ENCODE measurements around the gene ONECUT2. TPM values are rescaled to one million over a fixed set of nuclear protein-coding genes. Genes with fewer than 3 reads are reported as not detected.
"Not testable (repeated sequence)": the region's sequence is repeated elsewhere in the genome, so short reads cannot be mapped to it uniquely, and the experiment has no call there.

Gene ONECUT2
- total RNA-seq, result not detected

DNA sequence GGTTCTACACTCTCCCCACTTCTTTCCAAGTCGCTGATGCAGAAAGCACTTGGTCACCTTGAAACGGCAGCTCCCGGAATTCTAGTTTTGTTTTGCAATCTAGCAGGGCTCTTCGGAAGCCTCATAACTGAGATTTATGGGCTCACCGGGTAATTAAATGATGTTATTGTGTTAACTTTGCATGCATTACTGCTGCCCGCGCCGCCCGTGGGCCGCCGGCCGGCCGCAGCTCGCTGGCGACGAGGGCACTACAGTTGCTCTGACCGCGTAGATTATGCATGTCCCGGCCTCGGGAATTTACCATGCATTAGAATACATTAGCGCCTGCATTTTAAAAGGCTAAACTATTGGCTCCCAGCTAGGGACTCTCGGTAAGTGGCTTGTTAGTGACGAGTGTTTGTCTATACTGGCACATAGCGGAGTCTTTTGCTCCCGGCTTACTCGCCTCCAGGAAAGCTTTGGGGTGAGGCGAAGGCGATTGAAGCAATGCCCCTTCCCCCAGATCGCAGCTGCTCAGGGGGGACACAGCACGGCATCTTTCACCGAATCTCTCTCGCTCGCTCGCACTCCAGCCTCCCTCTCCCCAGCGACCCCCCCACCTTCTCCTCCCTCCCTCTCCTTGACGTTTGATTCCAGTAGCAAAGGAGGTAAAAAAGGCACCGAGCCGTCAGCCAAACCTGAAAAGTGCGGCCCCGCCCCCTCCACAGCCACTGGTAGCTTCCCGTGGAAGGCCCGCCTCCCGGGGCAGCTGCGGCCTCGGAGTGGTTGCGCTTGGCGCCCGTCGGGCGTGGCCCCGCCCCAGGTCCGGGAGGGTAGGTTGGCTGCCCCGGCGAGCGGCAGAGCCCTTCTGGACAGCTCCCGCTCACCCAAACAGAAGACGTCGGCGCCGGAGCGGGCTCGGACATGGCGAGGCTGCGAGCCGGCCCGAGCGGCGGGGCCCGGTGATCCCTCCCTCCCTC lies at the start of gene ONECUT2:
TSS of gene ONECUT2 (plus strand) at position 839 of the 959 bp plus-strand sequence. CDS start 343 bp downstream, outside the sequence.
- Histone ChIP-seq H3K4me3 (ENCODE audit: low read length) (no peak within 1 kb of the TSS), H3K27me3 (ENCODE audit: insufficient read depth, low read length) (peaks cover 93% of the 10 kb centered on the region), H3K4me1 (ENCODE audit: insufficient read depth, low read length) (peaks cover 34% of the 10 kb centered on the region), H3K9me3 (ENCODE audit: low read depth, low read length) (no peaks in the 10 kb centered on the region)

GRCh38 chr18:57389271-57389670 lies 45.9 kb upstream of the ONECUT2 start:
- Histone ChIP-seq H3K4me1 (ENCODE audit: insufficient read depth, low read length) (no peaks in the 10 kb centered on the region), H3K27me3 (ENCODE audit: insufficient read depth, low read length) (no peaks in the 10 kb centered on the region), H3K4me3 (ENCODE audit: low read length) (no peak overlapping the region), H3K9me3 (ENCODE audit: low read depth, low read length) (no peaks in the 10 kb centered on the region)

DNA sequence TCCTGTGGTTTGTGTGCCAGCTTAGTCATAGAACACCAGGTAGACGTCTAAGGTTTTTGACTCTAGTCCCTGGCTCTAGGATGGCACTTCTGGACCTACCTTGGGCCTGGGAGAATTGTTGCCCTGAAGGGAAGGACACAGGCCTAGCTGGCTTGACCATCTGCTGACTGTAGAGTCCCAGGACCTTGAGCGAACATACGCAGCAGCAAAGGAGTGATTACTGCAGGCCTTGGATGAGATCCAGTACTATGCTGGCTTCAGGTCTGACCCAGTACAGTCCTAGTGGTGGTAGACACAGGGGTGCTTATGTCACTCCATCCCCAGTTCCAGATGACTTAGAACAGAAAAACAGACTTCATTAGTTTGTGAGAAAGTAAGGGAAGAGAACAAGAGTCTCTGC lies 45.1 kb upstream of the ONECUT2 start:
- H3K4me1 ChIP-seq (ENCODE audit: insufficient read depth, low read length), result no peaks in the 10 kb centered on the region
- no peaks in the 10 kb centered on the region for H3K27me3 ChIP-seq (ENCODE audit: insufficient read depth, low read length)
- peaks cover 3% of the 10 kb centered on the region for H3K9me3 ChIP-seq (ENCODE audit: low read depth, low read length)
- no peak overlapping the region for H3K4me3 ChIP-seq (ENCODE audit: low read length)

DNA sequence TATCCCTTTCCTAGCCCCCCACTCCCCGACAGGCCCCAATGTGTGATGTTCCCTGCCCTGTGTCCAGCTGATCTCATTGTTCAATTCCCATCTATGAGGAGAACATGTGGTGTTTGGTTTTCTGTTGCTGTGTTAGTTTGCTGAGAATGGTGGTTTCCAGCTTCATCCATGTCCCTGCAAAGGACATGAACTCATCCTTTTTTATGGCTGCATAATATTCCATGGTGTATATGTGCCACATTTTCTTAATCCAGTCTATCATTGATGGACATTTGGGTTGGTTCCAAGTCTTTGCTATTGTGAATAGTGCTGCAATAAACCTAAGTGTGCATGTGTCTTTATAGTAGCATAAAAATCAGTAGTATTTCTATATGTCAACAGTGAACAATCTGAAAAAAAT lies 40.4 kb upstream of the ONECUT2 start:
- H3K4me1 ChIP-seq (ENCODE audit: insufficient read depth, low read length); H3K9me3 ChIP-seq (ENCODE audit: low read depth, low read length); H3K4me3 ChIP-seq (ENCODE audit: low read length); H3K27me3 ChIP-seq (ENCODE audit: insufficient read depth, low read length): not testable (repeated sequence)

DNA sequence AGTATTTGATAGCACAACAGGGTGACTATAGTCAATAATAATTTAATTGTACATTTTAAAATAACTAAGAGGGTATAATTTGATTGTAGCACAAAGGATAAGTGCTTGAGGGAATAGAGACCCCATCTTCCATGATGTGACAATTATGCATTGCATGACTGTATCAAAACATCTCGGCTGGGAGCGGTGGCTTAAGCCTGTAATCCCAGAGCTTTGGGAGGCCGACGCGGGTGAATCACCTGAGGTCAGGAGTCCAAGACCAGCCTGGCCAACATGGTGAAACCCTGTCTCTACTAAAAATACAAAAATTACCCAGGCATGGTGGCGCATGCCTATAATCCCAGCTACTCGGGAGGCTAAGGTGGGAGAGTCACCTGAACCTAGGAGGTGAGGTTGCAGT lies 38.3 kb upstream of the ONECUT2 start:
- not testable (repeated sequence) for H3K27me3 ChIP-seq (ENCODE audit: insufficient read depth, low read length); H3K9me3 ChIP-seq (ENCODE audit: low read depth, low read length); H3K4me3 ChIP-seq (ENCODE audit: low read length); H3K4me1 ChIP-seq (ENCODE audit: insufficient read depth, low read length)

DNA sequence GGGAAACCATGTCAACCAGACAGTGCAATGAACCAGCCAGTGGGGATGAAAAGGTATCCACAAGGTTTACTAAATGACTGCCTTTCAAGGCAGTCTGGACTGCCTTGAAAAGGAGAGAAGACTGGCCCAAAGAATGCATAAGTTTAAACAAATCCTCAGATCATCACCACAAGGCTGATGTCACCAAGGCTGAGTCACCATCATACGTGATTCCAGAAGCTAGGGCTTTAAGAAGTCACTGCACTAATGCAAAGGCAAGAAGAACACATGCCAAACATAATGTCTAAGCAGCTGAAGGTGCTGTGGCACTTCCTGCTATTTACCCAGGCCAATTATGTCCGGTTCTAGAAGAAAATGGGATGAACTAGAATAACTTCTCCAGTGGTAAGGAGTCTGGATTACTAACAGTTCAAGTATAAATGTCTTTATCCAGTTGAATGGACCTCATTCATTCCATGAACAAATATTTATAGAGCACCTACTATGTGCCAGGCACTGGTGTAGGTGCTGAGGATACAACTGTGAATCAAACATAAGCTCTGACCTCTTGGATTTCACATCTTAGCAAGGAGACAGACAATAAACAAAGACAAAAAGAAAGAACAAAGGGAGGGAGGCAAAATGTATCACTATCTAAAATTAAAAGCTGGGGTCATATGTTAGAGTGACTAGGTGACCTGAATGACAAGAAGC lies 37.6 kb upstream of the ONECUT2 start:
- Histone ChIP-seq H3K4me1 (ENCODE audit: insufficient read depth, low read length) (no peaks in the 10 kb centered on the region), H3K27me3 (ENCODE audit: insufficient read depth, low read length) (peaks cover 6% of the 10 kb centered on the region), H3K4me3 (ENCODE audit: low read length) (no peak overlapping the region), H3K9me3 (ENCODE audit: low read depth, low read length) (peaks cover 5% of the 10 kb centered on the region)

GRCh38 chr18:57404345-57404744 lies 30.8 kb upstream of the ONECUT2 start:
- Histone ChIP-seq H3K4me1 (ENCODE audit: insufficient read depth, low read length) (no peaks in the 10 kb centered on the region), H3K27me3 (ENCODE audit: insufficient read depth, low read length) (peaks cover 7% of the 10 kb centered on the region), H3K4me3 (ENCODE audit: low read length) (no peak overlapping the region), H3K9me3 (ENCODE audit: low read depth, low read length) (no peaks in the 10 kb centered on the region)

GRCh38 chr18:57409650-57410049 lies 25.5 kb upstream of the ONECUT2 start:
- peaks cover 5% of the 10 kb centered on the region for H3K27me3 ChIP-seq (ENCODE audit: insufficient read depth, low read length)
- no peaks in the 10 kb centered on the region for H3K4me1 ChIP-seq (ENCODE audit: insufficient read depth, low read length)
- no peak overlapping the region for H3K4me3 ChIP-seq (ENCODE audit: low read length)
- H3K9me3 ChIP-seq (ENCODE audit: low read depth, low read length), result no peaks in the 10 kb centered on the region

GRCh38 chr18:57410749-57411148 lies 24.4 kb upstream of the ONECUT2 start:
- H3K4me3 ChIP-seq (ENCODE audit: low read length), result no peak overlapping the region
- H3K9me3 ChIP-seq (ENCODE audit: low read depth, low read length), result no peaks in the 10 kb centered on the region
- H3K27me3 ChIP-seq (ENCODE audit: insufficient read depth, low read length), result peaks cover 3% of the 10 kb centered on the region
- no peaks in the 10 kb centered on the region for H3K4me1 ChIP-seq (ENCODE audit: insufficient read depth, low read length)

DNA sequence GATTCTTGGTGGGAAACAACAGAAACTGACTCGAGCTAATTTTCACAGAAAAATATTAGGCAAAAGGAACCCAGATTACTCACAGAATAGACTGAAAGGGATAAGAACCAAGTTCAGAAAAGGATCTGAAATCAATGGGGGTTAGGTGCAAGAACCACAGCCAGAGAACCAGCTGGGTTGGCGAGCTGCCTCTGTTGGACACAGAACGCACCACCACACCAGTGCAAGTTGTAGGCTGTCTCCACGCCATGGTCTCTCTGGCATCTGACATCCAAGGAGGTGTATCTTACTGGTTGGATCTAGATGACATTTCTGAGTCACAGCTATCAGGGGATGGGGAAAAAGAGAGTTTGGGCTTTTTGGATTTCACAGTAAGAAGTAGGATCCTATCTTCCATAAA lies 18.6 kb upstream of the ONECUT2 start:
- no peak overlapping the region for H3K4me3 ChIP-seq (ENCODE audit: low read length)

DNA sequence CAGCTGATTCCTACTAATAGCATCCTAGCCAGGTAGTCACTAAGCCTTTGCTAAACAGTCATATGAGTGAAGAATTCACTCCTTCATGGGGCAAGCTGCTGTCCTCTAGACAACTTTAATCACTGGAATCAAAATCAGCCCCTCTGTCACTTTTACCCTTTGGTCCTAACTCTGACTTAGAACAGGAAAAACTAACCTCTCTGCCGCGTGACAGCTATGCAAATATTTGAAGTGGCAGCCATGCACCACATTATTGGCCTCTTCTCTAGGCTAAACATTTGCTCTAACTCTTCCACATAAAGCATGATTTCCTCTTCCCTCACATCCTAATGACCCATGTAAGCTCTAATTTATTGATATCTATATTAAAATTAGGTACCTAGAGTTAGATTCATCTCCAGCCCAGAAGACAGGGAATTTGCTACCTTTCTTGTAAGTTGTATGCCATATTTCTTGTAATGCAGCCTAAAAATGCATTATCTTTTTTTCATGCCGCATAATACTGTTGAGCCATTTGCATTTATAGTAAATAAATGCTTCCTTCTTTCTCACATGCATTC lies 12.8 kb upstream of the ONECUT2 start:
- Histone ChIP-seq H3K9me3 (ENCODE audit: low read depth, low read length) (no peaks in the 10 kb centered on the region), H3K4me3 (ENCODE audit: low read length) (no peak overlapping the region), H3K4me1 (ENCODE audit: insufficient read depth, low read length) (peaks cover 2% of the 10 kb centered on the region), H3K27me3 (ENCODE audit: insufficient read depth, low read length) (peaks cover 63% of the 10 kb centered on the region)

More for the DNA sequence above, 18.6 kb upstream of the ONECUT2 start:
- Histone ChIP-seq H3K9me3 (ENCODE audit: low read depth, low read length) (no peaks in the 10 kb centered on the region), H3K4me1 (ENCODE audit: insufficient read depth, low read length) (no peaks in the 10 kb centered on the region), H3K27me3 (ENCODE audit: insufficient read depth, low read length) (peaks cover 23% of the 10 kb centered on the region)

DNA sequence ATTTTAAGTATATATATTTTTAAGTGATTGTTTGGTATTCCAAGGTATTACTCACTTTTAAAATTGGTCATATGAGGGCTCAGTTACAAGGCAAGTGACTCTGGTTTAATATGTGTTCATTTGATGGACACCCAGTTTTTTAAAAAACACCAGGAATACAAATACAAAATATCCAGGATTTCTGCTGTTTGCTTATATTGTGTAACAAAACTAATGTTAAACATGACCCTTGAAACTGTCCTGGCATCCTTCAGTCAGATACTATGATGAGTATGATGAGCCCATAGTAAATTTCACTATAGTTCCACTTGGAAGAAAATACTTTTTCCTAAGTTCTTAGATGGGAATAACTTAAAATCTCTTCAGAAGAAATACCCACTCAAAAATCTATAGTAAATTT lies 11.4 kb upstream of the ONECUT2 start:
- Histone ChIP-seq H3K9me3 (ENCODE audit: low read depth, low read length) (no peaks in the 10 kb centered on the region), H3K27me3 (ENCODE audit: insufficient read depth, low read length) (peaks cover 75% of the 10 kb centered on the region)

GRCh38 chr18:57425096-57425495 lies 10.1 kb upstream of the ONECUT2 start:
- H3K4me1 ChIP-seq (ENCODE audit: insufficient read depth, low read length), result peaks cover 21% of the 10 kb centered on the region
- peaks cover 78% of the 10 kb centered on the region for H3K27me3 ChIP-seq (ENCODE audit: insufficient read depth, low read length)
- no peak overlapping the region for H3K4me3 ChIP-seq (ENCODE audit: low read length)
- H3K9me3 ChIP-seq (ENCODE audit: low read depth, low read length), result no peaks in the 10 kb centered on the region

More for the DNA sequence above, 11.4 kb upstream of the ONECUT2 start:
- H3K4me1 ChIP-seq (ENCODE audit: insufficient read depth, low read length), result peaks cover 17% of the 10 kb centered on the region
- no peak overlapping the region for H3K4me3 ChIP-seq (ENCODE audit: low read length)

DNA sequence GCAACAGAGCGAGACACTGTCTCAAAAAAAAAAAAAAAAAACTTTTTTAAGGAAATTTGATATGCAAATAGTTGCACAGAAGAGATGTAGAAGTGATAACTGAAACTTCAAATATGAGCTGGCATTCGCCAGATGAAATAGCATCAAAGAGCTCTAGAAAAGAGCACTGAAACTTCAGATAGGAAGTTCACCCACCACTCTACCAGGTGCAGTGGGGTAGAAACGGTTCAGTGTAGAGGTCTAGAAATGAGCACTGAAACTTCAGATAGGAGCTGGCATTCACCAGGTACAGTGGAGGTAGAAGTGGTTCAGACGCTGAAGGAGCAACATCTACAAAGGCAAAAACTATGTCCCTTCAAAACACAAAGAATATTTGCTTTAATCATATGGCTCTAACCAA lies 9.0 kb upstream of the ONECUT2 start:
- Histone ChIP-seq H3K4me3 (ENCODE audit: low read length) (no peak overlapping the region), H3K27me3 (ENCODE audit: insufficient read depth, low read length) (peaks cover 84% of the 10 kb centered on the region), H3K4me1 (ENCODE audit: insufficient read depth, low read length) (peaks cover 25% of the 10 kb centered on the region), H3K9me3 (ENCODE audit: low read depth, low read length) (no peaks in the 10 kb centered on the region)

Measured in mononuclear cell (primary cell).